ENCODE data around the gene NAGPA.

NAGPA gene

GRCh38 chr16:5069854-5070253 is 36.1 kb upstream of the NAGPA start:
- TF ChIP-seq POLR2AphosphoS5 (IDR thresholded peaks at IDR 0.05; ENCODE audit: low read depth, low read length) (no peak), SIN3A (IDR thresholded peaks at IDR 0.05; ENCODE audit: borderline replicate concordance, insufficient read depth, low read length) (no peak), TAF1 (IDR thresholded peaks at IDR 0.05; ENCODE audit: borderline replicate concordance, insufficient read depth, low read length) (no peak), REST (IDR thresholded peaks at IDR 0.05; ENCODE audit: insufficient read depth in 1 of 2, low read depth in 2 of 2, low read length in 2 of 2) (no peak), FOXP2 (optimal IDR thresholded peaks at IDR 0.05; ENCODE audit: borderline replicate concordance, extremely low read depth, extremely low read length, insufficient read depth) (no peak)

- TF ChIP-seq SIN3A (IDR thresholded peaks at IDR 0.05; ENCODE audit: borderline replicate concordance, insufficient read depth, low read length) (no peak), FOXP2 (optimal IDR thresholded peaks at IDR 0.05; ENCODE audit: borderline replicate concordance, extremely low read depth, extremely low read length, insufficient read depth) (no peak), REST (IDR thresholded peaks at IDR 0.05; ENCODE audit: insufficient read depth in 1 of 2, low read depth in 2 of 2, low read length in 2 of 2) (no peak), POLR2AphosphoS5 (IDR thresholded peaks at IDR 0.05; ENCODE audit: low read depth, low read length) (no peak), TAF1 (IDR thresholded peaks at IDR 0.05; ENCODE audit: borderline replicate concordance, insufficient read depth, low read length) (no peak)
Measured at GRCh38 chr16:5069048-5069447, 35.3 kb upstream of the NAGPA start.

- TF ChIP-seq SIN3A (IDR thresholded peaks at IDR 0.05; ENCODE audit: borderline replicate concordance, insufficient read depth, low read length), result no peak
Measured at GRCh38 chr16:5066511-5066910, 32.8 kb upstream of the NAGPA start.

GRCh38 chr16:5065813-5066212 is 32.1 kb upstream of the NAGPA start, which contains the start of gene C16orf89:
Gene C16orf89 (minus strand): TSS chr16:5065956. CDS start chr16:5065908, 48 bp downstream.
- TF ChIP-seq SIN3A (IDR thresholded peaks at IDR 0.05; ENCODE audit: borderline replicate concordance, insufficient read depth, low read length), result no peak
- TF ChIP-seq FOXP2 (optimal IDR thresholded peaks at IDR 0.05; ENCODE audit: borderline replicate concordance, extremely low read depth, extremely low read length, insufficient read depth), result no peak
- no peak for TF ChIP-seq TAF1 (IDR thresholded peaks at IDR 0.05; ENCODE audit: borderline replicate concordance, insufficient read depth, low read length)

- TF ChIP-seq POLR2AphosphoS5 (IDR thresholded peaks at IDR 0.05; ENCODE audit: low read depth, low read length), result no peak
- no peak for TF ChIP-seq SIN3A (IDR thresholded peaks at IDR 0.05; ENCODE audit: borderline replicate concordance, insufficient read depth, low read length)
- no peak for TF ChIP-seq REST (IDR thresholded peaks at IDR 0.05; ENCODE audit: insufficient read depth in 1 of 2, low read depth in 2 of 2, low read length in 2 of 2)
- no peak for TF ChIP-seq TAF1 (IDR thresholded peaks at IDR 0.05; ENCODE audit: borderline replicate concordance, insufficient read depth, low read length)
- no peak for TF ChIP-seq FOXP2 (optimal IDR thresholded peaks at IDR 0.05; ENCODE audit: borderline replicate concordance, extremely low read depth, extremely low read length, insufficient read depth)
Measured at GRCh38 chr16:5065326-5065725, 31.6 kb upstream of the NAGPA start.

- TF ChIP-seq SIN3A (IDR thresholded peaks at IDR 0.05; ENCODE audit: borderline replicate concordance, insufficient read depth, low read length), result no peak
- no peak for TF ChIP-seq REST (IDR thresholded peaks at IDR 0.05; ENCODE audit: insufficient read depth in 1 of 2, low read depth in 2 of 2, low read length in 2 of 2)
- TF ChIP-seq TAF1 (IDR thresholded peaks at IDR 0.05; ENCODE audit: borderline replicate concordance, insufficient read depth, low read length), result no peak
- TF ChIP-seq FOXP2 (optimal IDR thresholded peaks at IDR 0.05; ENCODE audit: borderline replicate concordance, extremely low read depth, extremely low read length, insufficient read depth), result no peak
- no peak for TF ChIP-seq POLR2AphosphoS5 (IDR thresholded peaks at IDR 0.05; ENCODE audit: low read depth, low read length)
Measured at GRCh38 chr16:5064915-5065314, 31.2 kb upstream of the NAGPA start.
